HEK293 (cell line): ENCODE results near the gene CRIM1.

Experiments used
- CTCF ChIA-PET: fragments of 350-600 bp; formaldehyde crosslinking; extraction: SDS; loops from one replicate; lab custom pipeline; 2021; ENCODE audit warnings: antibody characterized with exemption; lab: Yijun Ruan, JAX
- POLR2A ChIA-PET: fragments of 300-600 bp; formaldehyde crosslinking; extraction: SDS; loops from one replicate; lab custom pipeline; 2020; ENCODE audit warnings: antibody characterized with exemption, inconsistent platforms; lab: Yijun Ruan, JAX
- H3K27ac ChIP-seq: fragments of 200-500 bp; sonication (Bioruptor generic); 2 replicates; pipeline ENCODE4 v1.5.1; 2014; ENCODE audit warnings: low read depth, low read length, control low read depth, inconsistent platforms; ENCODE audit errors: extremely low read depth
- H3K36me3 ChIP-seq, 2 experiments: fragments of 200-500 bp in 1 of 2; sonication (Bioruptor generic) in 1 of 2; 1 replicate in 1 of 2; 2 replicates in 1 of 2; pipeline ENCODE4 v1.5.1; 2014 to 2017; ENCODE audit warnings: inconsistent platforms in 2 of 2, low read length in 2 of 2; ENCODE audit not compliant: control insufficient read depth in 2 of 2, insufficient read depth in 1 of 2
- H3K4me1 ChIP-seq: fragments of 200-500 bp; sonication (Bioruptor generic); 2 replicates; pipeline ENCODE4 v1.5.1; 2014; ENCODE audit warnings: mild to moderate bottlenecking, low read length, inconsistent platforms; ENCODE audit not compliant: control insufficient read depth, insufficient read depth
- H3K4me3 ChIP-seq: 2 replicates; pipeline ENCODE4 v1.5.1; 2011; ENCODE audit warnings: low read depth, mild to moderate bottlenecking, control low read depth, low read length, moderate library complexity
- H3K9me3 ChIP-seq: fragments of 200-500 bp; sonication (Bioruptor generic); 2 replicates; pipeline ENCODE4 v1.5.1; 2014; ENCODE audit warnings: low read depth, low read length, inconsistent platforms; ENCODE audit not compliant: control insufficient read depth, insufficient read depth
- OVOL3 ChIP-seq: fragments of 450-650 bp; formaldehyde crosslinking; IDR thresholded peaks from 2 replicates; pipeline ENCODE4 v1.5.1; 2016; ENCODE audit warnings: missing biosample characterization, missing genetic modification characterization
- ZNF174 ChIP-seq: fragments of 450-650 bp; formaldehyde crosslinking; IDR thresholded peaks from 2 replicates; pipeline ENCODE4 v1.5.0; 2017; ENCODE audit warnings: missing biosample characterization, mild to moderate bottlenecking, missing genetic modification characterization
- ZNF184 ChIP-seq: fragments of 450-650 bp; IDR thresholded peaks from 2 replicates; pipeline ENCODE4 v1.5.1; 2018; ENCODE audit warnings: missing biosample characterization, mild to moderate bottlenecking, missing genetic modification characterization
- ZNF223 ChIP-seq: fragments of 450-650 bp; formaldehyde crosslinking; IDR thresholded peaks from 2 replicates; pipeline ENCODE4 v1.5.1; 2016; ENCODE audit warnings: missing biosample characterization, missing genetic modification characterization
- ZNF23 ChIP-seq: fragments of 450-650 bp; formaldehyde crosslinking; IDR thresholded peaks from 2 replicates; pipeline ENCODE4 v1.5.1; 2016; ENCODE audit warnings: missing biosample characterization, missing genetic modification characterization, borderline replicate concordance
- ZNF354C ChIP-seq: fragments of 450-650 bp; formaldehyde crosslinking; IDR thresholded peaks from 2 replicates; pipeline ENCODE4 v1.5.1; 2016; ENCODE audit warnings: missing biosample characterization, missing genetic modification characterization, low read depth, borderline replicate concordance
- ZNF366 ChIP-seq: fragments of 450-650 bp; formaldehyde crosslinking; conservative IDR thresholded peaks from 2 replicates; pipeline ENCODE4 v1.5.1; 2016; ENCODE audit warnings: missing biosample characterization, missing genetic modification characterization
- ZNF37A ChIP-seq: fragments of 450-650 bp; IDR thresholded peaks from 2 replicates; pipeline ENCODE4 v1.5.1; 2018; ENCODE audit warnings: missing biosample characterization, missing genetic modification characterization
- ZNF513 ChIP-seq: fragments of 450-650 bp; IDR thresholded peaks from 2 replicates; pipeline ENCODE4 v1.5.1; 2018; ENCODE audit warnings: missing biosample characterization, missing genetic modification characterization
- ZNF514 ChIP-seq: fragments of 450-650 bp; formaldehyde crosslinking; IDR thresholded peaks from 2 replicates; pipeline ENCODE4 v1.5.1; 2016; ENCODE audit warnings: missing biosample characterization, missing genetic modification characterization
- ZNF544 ChIP-seq: fragments of 450-650 bp; formaldehyde crosslinking; IDR thresholded peaks from 2 replicates; pipeline ENCODE4 v1.5.0; 2017; ENCODE audit warnings: missing biosample characterization, missing genetic modification characterization
- ZNF555 ChIP-seq: fragments of 450-650 bp; formaldehyde crosslinking; conservative IDR thresholded peaks from 2 replicates; pipeline ENCODE4 v1.5.1; 2017; ENCODE audit warnings: missing biosample characterization, mild to moderate bottlenecking, missing genetic modification characterization, inconsistent platforms
- ZNF623 ChIP-seq: fragments of 450-650 bp; formaldehyde crosslinking; IDR thresholded peaks from 2 replicates; pipeline ENCODE4 v1.5.1; 2016; ENCODE audit warnings: missing biosample characterization, missing genetic modification characterization
- ZNF76 ChIP-seq: fragments of 450-650 bp; formaldehyde crosslinking; IDR thresholded peaks from 2 replicates; pipeline ENCODE4; 2016; ENCODE audit warnings: low read depth, missing biosample characterization, missing genetic modification characterization, borderline replicate concordance
- ZSCAN4 ChIP-seq: fragments of 450-650 bp; formaldehyde crosslinking; IDR thresholded peaks from 2 replicates; pipeline ENCODE4 v1.5.1; 2017; ENCODE audit warnings: missing biosample characterization, missing genetic modification characterization

Gene CRIM1

GRCh38 chr2:36541891-36542595, 186.5 kb downstream of the CRIM1 start:
- no peaks in the 10 kb centered on the region for H3K9me3 ChIP-seq
- ChIA-PET POLR2A (no interaction called here), CTCF (interaction anchor here (0.6 kb wide), 1 partner anchor 7 kb away, joined by 4 read pairs; no protein-coding TSS in a partner anchor)
- H3K4me3 ChIP-seq: no peak overlapping the region
- no peaks in the 10 kb centered on the region for H3K4me1 ChIP-seq
- H3K27ac ChIP-seq: no peak overlapping the region
- TF ChIP-seq ZNF174 (tag by site-specific recombination) (no peak), ZNF354C (no peak), ZNF76 (tag by site-specific recombination) (no peak), ZNF513 (tag by site-specific recombination) (no peak)
- H3K36me3 ChIP-seq: peaks cover 0 to 62% of the 10 kb centered on the region in 2 experiments; a peak in 2 of 3 replicates

GRCh38 chr2:36544638-36545338, 189.2 kb downstream of the CRIM1 start:
- Histone ChIP-seq H3K36me3 (peaks cover 6 to 68% of the 10 kb centered on the region in 2 experiments; a peak in 2 of 3 replicates), H3K9me3 (no peaks in the 10 kb centered on the region), H3K4me1 (no peaks in the 10 kb centered on the region), H3K27ac (no peak overlapping the region), H3K4me3 (no peak overlapping the region)
- POLR2A ChIA-PET: no interaction called here
- CTCF ChIA-PET: interaction anchor here (0.6 to 2.3 kb wide), 7 partner anchors 7 to 634 kb away, joined by 3 to 9 read pairs (median 3); no protein-coding TSS in a partner anchor
- TF ChIP-seq ZNF555 (no peak), ZSCAN4 (tag by site-specific recombination) (no peak), ZNF223 (no peak), OVOL3 (tag by site-specific recombination) (no peak), ZNF623 (tag by site-specific recombination) (no peak), ZNF23 (tag by site-specific recombination) (no peak), ZNF544 (tag by site-specific recombination) (no peak), ZNF184 (tag by site-specific recombination) (no peak), ZNF37A (tag by site-specific recombination) (no peak), ZNF514 (tag by site-specific recombination) (no peak)
- TF ChIP-seq, all 188 proteins: peak for 0

GRCh38 chr2:36545871-36546416, 190.4 kb downstream of the CRIM1 start:
- CTCF ChIA-PET: interaction anchor here (0.6 to 2.3 kb wide), 8 partner anchors 8 to 587 kb away, joined by 3 to 9 read pairs (median 4); no protein-coding TSS in a partner anchor
- Histone ChIP-seq H3K36me3 (peaks cover 11 to 68% of the 10 kb centered on the region in 2 experiments; a peak in 2 of 3 replicates), H3K9me3 (no peaks in the 10 kb centered on the region), H3K27ac (no peak overlapping the region)
- POLR2A ChIA-PET: no interaction called here
- no peak for TF ChIP-seq ZNF366 (tag by site-specific recombination)
- TF ChIP-seq, all 188 proteins: peak for 0
- Histone ChIP-seq H3K4me1 (no peaks in the 10 kb centered on the region), H3K4me3 (no peak overlapping the region)
